Prostate gland (tissue), 2 donors: ENCODE measurements around the gene DRC7.

Experiments
- CTCF ChIP-seq, 4 experiments: fragments of 200-600 bp in 2 of 4; fragments of 450-650 bp in 2 of 4; sonication (generic) in 2 of 4; IDR thresholded peaks; 1 replicate in 3 of 4; 2 replicates in 1 of 4; pipeline ENCODE4 v1.5.1; 2016 to 2019; ENCODE audit warnings: antibody characterized with exemption in 4 of 4, mild to moderate bottlenecking in 2 of 4, moderate library complexity in 2 of 4
- POLR2AphosphoS5 ChIP-seq: sonication (generic); formaldehyde crosslinking; IDR thresholded peaks from one replicate; pipeline ENCODE4 v1.6.1; 2017; ENCODE audit warnings: antibody characterized with exemption

DNA sequence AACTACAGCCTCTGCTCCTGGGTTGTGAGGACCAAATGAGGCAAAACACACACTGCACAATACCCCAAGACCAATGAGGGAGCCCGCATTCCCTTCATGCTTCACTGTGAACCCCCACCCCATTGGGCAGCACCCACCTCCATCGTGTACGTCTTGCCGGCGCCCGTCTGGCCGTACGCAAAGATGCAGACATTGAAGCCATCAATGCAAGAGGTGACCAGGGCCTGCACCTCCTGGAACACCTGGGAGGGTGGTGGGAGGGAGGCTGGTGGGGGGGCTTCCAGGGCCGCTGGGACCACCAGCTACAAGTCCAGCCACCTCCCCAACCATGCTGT, 69.4 kb downstream of the DRC7 start:
- TF ChIP-seq CTCF (IDR thresholded peaks at IDR 0.05) (no peak), POLR2AphosphoS5 (no peak)
